Stimulated activated CD4-positive, alpha-beta T cell treated with anti-CD3 and anti-CD28 coated beads, Interleukin-1b, Interleukin-23, amount 100 ng/mL, for 1 hour (primary cell): ENCODE measurements around the gene ORC5.

Experiments
- DNase-seq, 2 donors: peaks; one replicate each; pipeline ENCODE4 v3.0.0-alpha.2; 2020; ENCODE audit warnings: low read depth in 2 of 2

ORC5 gene

GRCh38 chr7:104127204-104127603 lies 80.6 kb downstream of the ORC5 start:
- no peak for DNase-seq

GRCh38 chr7:104126411-104126841 lies 81.4 kb downstream of the ORC5 start:
- DNase-seq: no peak

- no peak for DNase-seq
These were observed 82.8 kb downstream of the ORC5 start for GRCh38 chr7:104124893-104125477.

GRCh38 chr7:104124469-104124868 lies 83.3 kb downstream of the ORC5 start:
- DNase-seq: no peak

- DNase-seq: no peak
These were observed 84.0 kb downstream of the ORC5 start for GRCh38 chr7:104123786-104124185.

- DNase-seq: no peak
These were observed 94.0 kb downstream of the ORC5 start for GRCh38 chr7:104113788-104114187.

- no peak for DNase-seq
These were observed 95.2 kb downstream of the ORC5 start for GRCh38 chr7:104112623-104113022.

GRCh38 chr7:104111271-104111670 lies 96.5 kb downstream of the ORC5 start:
- DNase-seq: no peak

GRCh38 chr7:104106108-104106905 lies 101.5 kb downstream of the ORC5 start:
- DNase-seq: no peak

GRCh38 chr7:104098890-104099289 lies 108.9 kb downstream of the ORC5 start:
- DNase-seq: no peak

- DNase-seq: no peak
These were observed 111.1 kb downstream of the ORC5 start for GRCh38 chr7:104096683-104097082.

GRCh38 chr7:104093127-104093526 lies 114.7 kb downstream of the ORC5 start:
- DNase-seq: no peak

- DNase-seq: no peak
These were observed 116.6 kb downstream of the ORC5 start for GRCh38 chr7:104091242-104091641.

- DNase-seq: no peak
These were observed 118.2 kb downstream of the ORC5 start for GRCh38 chr7:104089612-104090011.

GRCh38 chr7:104089061-104089460 lies 118.8 kb downstream of the ORC5 start:
- no peak for DNase-seq
